Measurements from ENCODE around the gene ATP2B2. TPM values are rescaled to one million over a fixed set of nuclear protein-coding genes. Genes with fewer than 3 reads are reported as not detected.

ATP2B2 gene
- total and polyA plus RNA-seq, 9 of the 15 experiments (the other 6 are each of a cell fraction or from before 2014, with no cell fraction given) = 0.06 TPM; not detected in 8

- intact Hi-C loops (cut with micrococcal nuclease) = no loop called here
- Histone ChIP-seq H3K9me3 (replicated peaks; ENCODE audit: control insufficient read depth, insufficient read depth, low read depth, low read length) (no peaks in the 10 kb centered on the region), H3K9ac (ENCODE audit: insufficient read depth in 1 of 2, low read depth in 2 of 2, low read length in 2 of 2) (no peak overlapping the region), H3K9me1 (ENCODE audit: control insufficient read depth, insufficient read depth, low read length) (peaks cover 4% of the 10 kb centered on the region), H3K4me2 (ENCODE audit: insufficient read depth, low read length) (no peak overlapping the region), H3K4me3 (no peak overlapping the region), H2AFZ (ENCODE audit: low read depth, low read length) (no peak overlapping the region), H3K36me3 (ENCODE audit: control insufficient read depth, insufficient read depth, low read length) (peaks cover 94% of the 10 kb centered on the region), H3K27ac (ENCODE audit: extremely low read depth, low read depth, low read length) (no peak overlapping the region), H3K27me3 (ENCODE audit: control insufficient read depth in 2 of 2, insufficient read depth in 2 of 2, low read length in 2 of 2) (no peaks in the 10 kb centered on the region), H4K20me1 (replicated peaks; ENCODE audit: control insufficient read depth, insufficient read depth, low read length) (peaks cover 5% of the 10 kb centered on the region), H3K79me2 (ENCODE audit: control insufficient read depth, insufficient read depth, low read length) (no peaks in the 10 kb centered on the region), H3K4me1 (replicated peaks in 1 of 2; ENCODE audit: control insufficient read depth in 2 of 2, insufficient read depth in 2 of 2, low read length in 2 of 2) (peaks cover 0 to 5% of the 10 kb centered on the region in 2 experiments; a peak in 2 of 5 replicates)
- in situ Hi-C loops (cut with MboI) = loop anchor here (25.0 kb wide), 1 partner anchor 796 kb away; no protein-coding TSS in a partner anchor
- TF ChIP-seq MBD1 (CRISPR knock-in tag; IDR thresholded peaks at IDR 0.05) = no peak
- peak; percentile 77 for TF ChIP-seq ZNF121 (CRISPR knock-in tag; conservative IDR thresholded peaks at IDR 0.05)
- DNase-seq (ENCODE audit: extremely low read depth in 1 of 4, low spot score in 3 of 4) = no peak
- POLR2A ChIA-PET = interaction anchor here (1.1 to 1.3 kb wide), 3 partner anchors 9 to 516 kb away, joined by 4 to 5 read pairs (median 4); partner anchors contain the start of gene ARPC4
- no peak for ATAC-seq
- FAIRE-seq = no peak
- CTCF ChIA-PET (ENCODE audit: low intra/inter-chr PET ratio) = no interaction called here
- no TSS peak for BruUV-seq (replicated peaks)
- WGBS (ENCODE audit: insufficient coverage, low coverage, missing lambda C conversion rate) = 94% methylated on average over 6 of the region's 7 CpGs
These were observed 196.7 kb downstream of the ATP2B2 start for GRCh38 chr3:10308678-10309077.

GRCh38 chr3:10306156-10306555 is 199.2 kb downstream of the ATP2B2 start:
- DNase-seq (ENCODE audit: extremely low read depth in 1 of 4, low spot score in 3 of 4) (no peak), FAIRE-seq (no peak), ATAC-seq (no peak)
- Histone ChIP-seq H3K27ac (ENCODE audit: extremely low read depth, low read depth, low read length) (no peak overlapping the region), H2AFZ (ENCODE audit: low read depth, low read length) (no peak overlapping the region), H3K79me2 (ENCODE audit: control insufficient read depth, insufficient read depth, low read length) (no peaks in the 10 kb centered on the region), H3K4me1 (replicated peaks in 1 of 2; ENCODE audit: control insufficient read depth in 2 of 2, insufficient read depth in 2 of 2, low read length in 2 of 2) (no peaks in the 10 kb centered on the region; a peak in 1 of 5 replicates), H3K36me3 (ENCODE audit: control insufficient read depth, insufficient read depth, low read length) (peaks cover 94% of the 10 kb centered on the region), H3K9me1 (ENCODE audit: control insufficient read depth, insufficient read depth, low read length) (peaks cover 4% of the 10 kb centered on the region), H3K27me3 (ENCODE audit: control insufficient read depth in 2 of 2, insufficient read depth in 2 of 2, low read length in 2 of 2) (no peaks in the 10 kb centered on the region), H3K9ac (ENCODE audit: insufficient read depth in 1 of 2, low read depth in 2 of 2, low read length in 2 of 2) (no peak overlapping the region), H4K20me1 (replicated peaks; ENCODE audit: control insufficient read depth, insufficient read depth, low read length) (no peaks in the 10 kb centered on the region; the same call in none of the 2 replicates), H3K9me3 (replicated peaks; ENCODE audit: control insufficient read depth, insufficient read depth, low read depth, low read length) (no peaks in the 10 kb centered on the region), H3K4me3 (no peak overlapping the region), H3K4me2 (ENCODE audit: insufficient read depth, low read length) (no peak overlapping the region)
- no TSS peak for BruUV-seq (replicated peaks)
- intact Hi-C loops (cut with micrococcal nuclease) = no loop called here
- CTCF ChIA-PET (ENCODE audit: low intra/inter-chr PET ratio) = no interaction called here
- POLR2A ChIA-PET = interaction anchor here (0.6 to 6.9 kb wide), 6 partner anchors 10 to 163 kb away, joined by 3 to 49 read pairs (median 16); partner anchors contain the start of genes GHRL and SEC13
- in situ Hi-C loops (cut with MboI) = loop anchor here (25.0 kb wide), 1 partner anchor 794 kb away; no protein-coding TSS in a partner anchor
- 95% methylated on average over 3 of the region's 3 CpGs for WGBS (ENCODE audit: insufficient coverage, low coverage, missing lambda C conversion rate)
- TF ChIP-seq ZFP36 (IDR thresholded peaks at IDR 0.05; ENCODE audit: low read depth, low read length, partially characterized antibody) (no peak), MAFF (IDR thresholded peaks at IDR 0.05; ENCODE audit: low read length) (no peak), NCOA6 (IDR thresholded peaks at IDR 0.05) (no peak), CEBPZ (IDR thresholded peaks at IDR 0.05; ENCODE audit: borderline replicate concordance, low read depth, low read length) (no peak), NCOA4 (IDR thresholded peaks at IDR 0.05; ENCODE audit: partially characterized antibody) (no peak), ZBTB26 (CRISPR knock-in tag; IDR thresholded peaks at IDR 0.05) (no peak), CC2D1A (IDR thresholded peaks at IDR 0.05) (no peak), ELF4 (CRISPR knock-in tag; IDR thresholded peaks at IDR 0.05) (no peak)
